ENCODE results near the gene KLRK1. TPM values are rescaled to one million over a fixed set of nuclear protein-coding genes. Genes with fewer than 3 reads are reported as not detected.

Gene KLRK1
- total and polyA plus RNA-seq, 2 of the 4 experiments (the other 2 are of a cell fraction): not detected

- Histone ChIP-seq H3K4me2 (ENCODE audit: low read depth, low read length) (no peak overlapping the region), H3K36me3 (ENCODE audit: control insufficient read depth, insufficient read depth, low read length) (no peaks in the 10 kb centered on the region), H3K4me1 (ENCODE audit: control insufficient read depth, insufficient read depth, low read length) (peaks cover 5% of the 10 kb centered on the region; the same call in 1 of the 2 replicates), H2AK5ac (ENCODE audit: low read depth, low read length) (no peak overlapping the region), H3K4ac (ENCODE audit: low read depth, low read length) (no peak overlapping the region), H3K4me3 (ENCODE audit: insufficient read depth, low read depth, low read length) (no peak overlapping the region), H3K9me3 (ENCODE audit: control insufficient read depth, insufficient read depth, low read length) (no peaks in the 10 kb centered on the region), H4K8ac (ENCODE audit: low read depth in 2 of 2, low read length in 2 of 2) (no peak overlapping the region), H2AFZ (replicated peaks; ENCODE audit: low read length, poor library complexity) (no peak overlapping the region), H2BK5ac (ENCODE audit: low read depth, low read length, poor library complexity, severe bottlenecking) (no peak overlapping the region), H3K9ac (ENCODE audit: low read depth, low read length) (no peak overlapping the region), H3K9me1 (ENCODE audit: insufficient read depth, low read length) (no peaks in the 10 kb centered on the region), H3K27me3 (ENCODE audit: control insufficient read depth, insufficient read depth, low read length) (no peaks in the 10 kb centered on the region), H2BK120ac (ENCODE audit: low read depth, low read length) (no peak overlapping the region), H3K56ac (ENCODE audit: extremely low read depth, insufficient read depth, low read length) (no peak overlapping the region), H3K79me1 (ENCODE audit: low read depth in 1 of 2, low read length in 2 of 2) (no peaks in the 10 kb centered on the region), H2BK20ac (ENCODE audit: low read depth, low read length) (no peak overlapping the region), H4K5ac (ENCODE audit: low read depth, low read length) (no peak overlapping the region), H4K20me1 (ENCODE audit: insufficient read depth, low read length) (no peaks in the 10 kb centered on the region), H2BK15ac (ENCODE audit: low read depth, low read length) (no peak overlapping the region), H3K23ac (ENCODE audit: low read depth, low read length) (no peak overlapping the region), H3K27ac (ENCODE audit: insufficient read depth, low read length) (no peak overlapping the region), H2AK9ac (replicated peaks; ENCODE audit: low read depth, low read length, poor library complexity) (no peak overlapping the region), H3K18ac (ENCODE audit: low read depth, low read length) (no peak overlapping the region), H3K14ac (replicated peaks; ENCODE audit: low read depth, low read length) (no peak overlapping the region), H4K91ac (ENCODE audit: insufficient read depth, low read depth, low read length) (no peak overlapping the region)
- in situ Hi-C loops (cut with MboI; ENCODE audit: low sequenced_read_pairs): no loop called here
- CTCF ChIA-PET: no interaction called here
- dilution Hi-C loops (cut with HindIII; ENCODE audit: low sequenced_read_pairs, unreplicated experiment): no loop called here
- no CpG with 5 or more reads among the region's 4 CpGs for WGBS, 2 experiments (ENCODE audit: extremely low coverage in 2 of 2, insufficient read length in 1 of 2)
- TF ChIP-seq FOS (IDR thresholded peaks at IDR 0.05; ENCODE audit: low read depth, low read length) (no peak), POLR2A (IDR thresholded peaks at IDR 0.05; ENCODE audit: low read depth, low read length) (no peak), BHLHE40 (IDR thresholded peaks at IDR 0.05; ENCODE audit: low read depth, low read length) (no peak), RCOR1 (IDR thresholded peaks at IDR 0.05; ENCODE audit: insufficient replicate concordance, low read length) (no peak), CHD1 (IDR thresholded peaks at IDR 0.05; ENCODE audit: low read depth, low read length) (no peak), RAD21 (IDR thresholded peaks at IDR 0.05; ENCODE audit: low read length) (no peak), MAZ (IDR thresholded peaks at IDR 0.05; ENCODE audit: borderline replicate concordance, low read depth, low read length) (no peak), CEBPB (IDR thresholded peaks at IDR 0.05; ENCODE audit: low read depth, low read length) (no peak), CTCF (conservative IDR thresholded peaks at IDR 0.05; ENCODE audit: low read depth, low read length) (no peak), MAFK (IDR thresholded peaks at IDR 0.05; ENCODE audit: low read depth, low read length) (no peak), MXI1 (IDR thresholded peaks at IDR 0.05; ENCODE audit: borderline replicate concordance, low read depth, low read length) (no peak), NFE2L2 (IDR thresholded peaks at IDR 0.05; ENCODE audit: low read depth, low read length) (no peak), ELK1 (IDR thresholded peaks at IDR 0.05; ENCODE audit: borderline replicate concordance, low read depth, low read length) (no peak), RFX5 (IDR thresholded peaks at IDR 0.05; ENCODE audit: low read depth, low read length) (no peak), USF2 (IDR thresholded peaks at IDR 0.05; ENCODE audit: low read depth, low read length) (no peak), SMC3 (IDR thresholded peaks at IDR 0.05; ENCODE audit: low read depth, low read length) (no peak)
- POLR2A ChIA-PET (ENCODE audit: unreplicated experiment): no interaction called here
- ATAC-seq (ENCODE audit: low read depth) (no peak), DNase-seq (no peak)
- intact Hi-C loops (cut with micrococcal nuclease): no loop called here
- no TSS peak for BruUV-seq (replicated peaks)
Measured at GRCh38 chr12:10354071-10354470, 35.8 kb downstream of the KLRK1 start.
